ENCODE data around the gene SPRTN.

GRCh38 chr1:231401478-231401877 is 63.4 kb downstream of the SPRTN start:
- TF ChIP-seq POLR2A (IDR thresholded peaks at IDR 0.05) (no peak), CTCF (IDR thresholded peaks at IDR 0.05) (no peak)

Measured in tibial nerve (tissue), 3 donors.